ENCODE data around the gene COX4I2.
A peak's percentile ranks its signal among the peaks of the same experiment; 100 is the strongest.
"Not testable (repeated sequence)": the region's sequence is repeated elsewhere in the genome, so short reads cannot be mapped to it uniquely, and the experiment has no call there.

Gene COX4I2

GRCh38 chr20:31604567-31605030 lies 33.1 kb upstream of the COX4I2 start:
- TF ChIP-seq, protein P1, sequence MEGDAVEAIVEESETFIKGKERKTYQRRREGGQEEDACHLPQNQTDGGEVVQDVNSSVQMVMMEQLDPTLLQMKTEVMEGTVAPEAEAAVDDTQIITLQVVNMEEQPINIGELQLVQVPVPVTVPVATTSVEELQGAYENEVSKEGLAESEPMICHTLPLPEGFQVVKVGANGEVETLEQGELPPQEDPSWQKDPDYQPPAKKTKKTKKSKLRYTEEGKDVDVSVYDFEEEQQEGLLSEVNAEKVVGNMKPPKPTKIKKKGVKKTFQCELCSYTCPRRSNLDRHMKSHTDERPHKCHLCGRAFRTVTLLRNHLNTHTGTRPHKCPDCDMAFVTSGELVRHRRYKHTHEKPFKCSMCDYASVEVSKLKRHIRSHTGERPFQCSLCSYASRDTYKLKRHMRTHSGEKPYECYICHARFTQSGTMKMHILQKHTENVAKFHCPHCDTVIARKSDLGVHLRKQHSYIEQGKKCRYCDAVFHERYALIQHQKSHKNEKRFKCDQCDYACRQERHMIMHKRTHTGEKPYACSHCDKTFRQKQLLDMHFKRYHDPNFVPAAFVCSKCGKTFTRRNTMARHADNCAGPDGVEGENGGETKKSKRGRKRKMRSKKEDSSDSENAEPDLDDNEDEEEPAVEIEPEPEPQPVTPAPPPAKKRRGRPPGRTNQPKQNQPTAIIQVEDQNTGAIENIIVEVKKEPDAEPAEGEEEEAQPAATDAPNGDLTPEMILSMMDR (IDR thresholded peaks at IDR 0.05; ENCODE audit: low read depth, low read length): no peak
- H3K4me3 ChIP-seq (ENCODE audit: low read depth, low read length): peak overlapping the region; percentile 69

GRCh38 chr20:31605031-31605901 lies 32.4 kb upstream of the COX4I2 start, which contains the start of gene ID1:
Gene ID1, plus strand, starts transcription at chr20:31605289. Its CDS starts 99 bp downstream, at chr20:31605388.
- TF ChIP-seq, protein P1 (IDR thresholded peaks at IDR 0.05; ENCODE audit: low read depth, low read length): no peak
- peak within 1 kb of the TSS; percentile 69 for H3K4me3 ChIP-seq (ENCODE audit: low read depth, low read length)

GRCh38 chr20:31605902-31606803 lies 31.6 kb upstream of the COX4I2 start:
- TF ChIP-seq, protein P1 (IDR thresholded peaks at IDR 0.05; ENCODE audit: low read depth, low read length): no peak
- peak overlapping the region; percentile 69 for H3K4me3 ChIP-seq (ENCODE audit: low read depth, low read length)

GRCh38 chr20:31606804-31607639 lies 30.7 kb upstream of the COX4I2 start:
- H3K4me3 ChIP-seq (ENCODE audit: low read depth, low read length): peak overlapping the region; percentile 69
- TF ChIP-seq, protein P1 (IDR thresholded peaks at IDR 0.05; ENCODE audit: low read depth, low read length): no peak

GRCh38 chr20:31607640-31608250 lies 30.0 kb upstream of the COX4I2 start:
- H3K4me3 ChIP-seq (ENCODE audit: low read depth, low read length): peak overlapping the region; percentile 69
- TF ChIP-seq, protein P1 (IDR thresholded peaks at IDR 0.05; ENCODE audit: low read depth, low read length): no peak

GRCh38 chr20:31608251-31608945 lies 29.3 kb upstream of the COX4I2 start:
- H3K4me3 ChIP-seq (ENCODE audit: low read depth, low read length): peak overlapping the region; percentile 11; the same call in 1 of the 2 replicates
- TF ChIP-seq, protein P1 (IDR thresholded peaks at IDR 0.05; ENCODE audit: low read depth, low read length): no peak

DNA sequence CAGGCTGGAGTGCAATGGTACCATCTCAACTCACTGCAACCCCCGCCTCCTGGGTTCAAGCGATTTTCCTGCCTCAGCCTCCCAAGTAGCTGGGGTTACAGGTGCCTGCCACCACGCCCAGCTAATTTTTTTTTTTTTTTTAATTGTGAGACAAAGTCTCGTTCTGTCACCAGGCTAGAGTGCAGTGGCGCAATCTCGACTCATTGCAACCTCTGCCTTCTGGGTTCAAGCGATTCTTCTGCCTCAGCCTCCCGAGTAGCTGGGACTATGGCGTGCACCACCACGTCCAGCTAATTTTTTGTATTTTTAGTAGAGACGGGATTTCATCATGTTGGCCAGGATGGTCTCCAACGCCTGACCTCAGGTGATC lies 25.5 kb upstream of the COX4I2 start:
- not testable (repeated sequence) for H3K4me3 ChIP-seq (ENCODE audit: low read depth, low read length)

All from WI38 (cell line).